GM23338 (cell line): ENCODE results near the gene PML. TPM values are rescaled to one million over a fixed set of nuclear protein-coding genes. Genes with fewer than 3 reads are reported as not detected.

ENCODE experiments used
- ATAC-seq: fragments of 200-7000 bp; cut with Tn5 transposase; 3 replicates; pipeline ENCODE4 v1.9.1; 2020
- DNase-seq: peaks from one replicate; pipeline ENCODE4 v3.0.0-alpha.2; 2015; ENCODE audit warnings: low spot score
- H2AFZ ChIP-seq: fragments of 200-600 bp; sonication (generic); 2 replicates; pipeline ENCODE4 v1.8.0; 2016; ENCODE audit warnings: antibody characterized with exemption, mild to moderate bottlenecking, moderate library complexity
- H3F3A ChIP-seq: fragments of 200-600 bp; sonication (generic); replicated peaks from 2 replicates; pipeline ENCODE4 v1.8.0; 2017; ENCODE audit warnings: antibody characterized with exemption, mixed run types, low read depth
- H3K27ac ChIP-seq: fragments of 200-600 bp; sonication (generic); 2 replicates; pipeline ENCODE4 v1.6.1; 2016; ENCODE audit warnings: low read depth
- H3K27me3 ChIP-seq: fragments of 200-600 bp; sonication (generic); 2 replicates; pipeline ENCODE4 v1.8.0; 2016; ENCODE audit warnings: mild to moderate bottlenecking, mixed run types, moderate library complexity; ENCODE audit not compliant: insufficient read depth
- H3K36me3 ChIP-seq: fragments of 200-600 bp; sonication (generic); 2 replicates; pipeline ENCODE4 v1.8.0; 2016; ENCODE audit warnings: mild to moderate bottlenecking; ENCODE audit not compliant: insufficient read depth
- H3K4me1 ChIP-seq: fragments of 200-600 bp; sonication (generic); 2 replicates; pipeline ENCODE4 v1.8.0; 2016; ENCODE audit warnings: mild to moderate bottlenecking, moderate library complexity; ENCODE audit not compliant: insufficient read depth
- H3K4me2 ChIP-seq: fragments of 200-600 bp; sonication (generic); 2 replicates; pipeline ENCODE4 v1.7.1; 2017; ENCODE audit warnings: mixed run types
- H3K4me3 ChIP-seq: fragments of 200-600 bp; sonication (generic); 2 replicates; pipeline ENCODE4 v1.6.1; 2016; ENCODE audit warnings: mixed run types
- H3K79me2 ChIP-seq: fragments of 200-600 bp; sonication (generic); replicated peaks from 2 replicates; pipeline ENCODE4 v1.8.0; 2017; ENCODE audit warnings: mild to moderate bottlenecking; ENCODE audit not compliant: insufficient read depth
- H3K9me2 ChIP-seq: fragments of 200-600 bp; sonication (generic); 2 replicates; pipeline ENCODE4 v1.8.0; 2017; ENCODE audit not compliant: insufficient read depth
- H4K20me1 ChIP-seq: fragments of 200-600 bp; sonication (generic); replicated peaks from 2 replicates; pipeline ENCODE4 v1.8.0; 2017; ENCODE audit warnings: mild to moderate bottlenecking; ENCODE audit not compliant: insufficient read depth
- H3K27ac Mint-ChIP-seq: 2 replicates; pipeline ENCODE4 v1.8.0; 2020; ENCODE audit warnings: inconsistent platforms, mild to moderate bottlenecking, moderate library complexity, mixed read lengths
- H3K27me3 Mint-ChIP-seq: 3 replicates; pipeline ENCODE4 v1.8.0; 2022; ENCODE audit warnings: low read depth, mild to moderate bottlenecking, moderate library complexity, mixed read lengths, inconsistent platforms; ENCODE audit not compliant: insufficient read depth, poor library complexity
- H3K36me3 Mint-ChIP-seq: 3 replicates; pipeline ENCODE4 v1.8.0; 2021; ENCODE audit warnings: low read depth, mild to moderate bottlenecking, inconsistent platforms, moderate library complexity, mixed read lengths
- H3K4me1 Mint-ChIP-seq: 3 replicates; pipeline ENCODE4 v1.8.0; 2020; ENCODE audit warnings: mild to moderate bottlenecking, inconsistent platforms, mixed read lengths
- H3K4me3 Mint-ChIP-seq: 3 replicates; pipeline ENCODE4 v1.8.0; 2021; ENCODE audit warnings: moderate library complexity, mild to moderate bottlenecking, inconsistent platforms, mixed read lengths
- H3K9me3 Mint-ChIP-seq: 3 replicates; pipeline ENCODE4 v1.8.0; 2020; ENCODE audit warnings: moderate library complexity, mild to moderate bottlenecking, inconsistent platforms, mixed read lengths
- CREB1 ChIP-seq: fragments of 250-450 bp; sonication (Bioruptor Pico); IDR thresholded peaks from 2 replicates; pipeline ENCODE4 v1.5.0; 2020; ENCODE audit warnings: low read depth, mild to moderate bottlenecking, moderate library complexity
- JUNB ChIP-seq: IDR thresholded peaks from one replicate; pipeline ENCODE4 v1.6.1; 2016; ENCODE audit warnings: antibody characterized with exemption; ENCODE audit not compliant: unreplicated experiment
- POLR2AphosphoS5 ChIP-seq: IDR thresholded peaks from 2 replicates; pipeline ENCODE4 v1.6.1; 2016; ENCODE audit warnings: antibody characterized with exemption, low read depth
- REST ChIP-seq: IDR thresholded peaks from one replicate; pipeline ENCODE4 v1.6.1; 2018; ENCODE audit warnings: antibody characterized with exemption; ENCODE audit not compliant: unreplicated experiment
- STAT1 ChIP-seq: IDR thresholded peaks from one replicate; pipeline ENCODE4 v1.6.1; 2016; ENCODE audit warnings: antibody characterized with exemption; ENCODE audit not compliant: unreplicated experiment
- ZNF114 ChIP-seq: fragments of 250-450 bp; sonication (Bioruptor Pico); IDR thresholded peaks from 2 replicates; pipeline ENCODE4 v1.5.0; 2020; ENCODE audit warnings: mild to moderate bottlenecking, moderate library complexity
- ZNF331 ChIP-seq: fragments of 250-450 bp; sonication (Bioruptor Pico); IDR thresholded peaks from 2 replicates; pipeline ENCODE4 v1.5.0; 2020; ENCODE audit warnings: low read depth, mild to moderate bottlenecking, moderate library complexity
- ZNF462 ChIP-seq: fragments of 250-450 bp; sonication (Bioruptor Pico); IDR thresholded peaks from 2 replicates; pipeline ENCODE4 v1.5.0; 2020; ENCODE audit warnings: mild to moderate bottlenecking, moderate library complexity
- polyA plus RNA-seq: library from polyadenylated mRNA; unstranded; fragments of >200 nt; fragmentation: Nextera tagmentation; extraction: Ambion mirVana; gene quantifications from 2 replicates; pipeline ENCODE4 v1.2.1, GENCODE V29; 2016
- total RNA-seq: library from RNA; depleted of rRNA; stranded (reverse); fragments of >200 nt; shearing (Covaris generic); gene quantifications from 2 replicates; pipeline ENCODE4 v1.2.3, GENCODE V29; 2014
- TF ChIP-seq, protein P1 (sequence below), 2 experiments: fragments of 200-600 bp in 1 of 2; sonication (generic) in 1 of 2; conservative IDR thresholded peaks; 2 replicates each; pipeline versions ENCODE4 v1.5.1 to v1.6.1; 2016 to 2017; ENCODE audit warnings: antibody characterized with exemption in 2 of 2, low read depth in 2 of 2, mild to moderate bottlenecking in 2 of 2, moderate library complexity in 1 of 2

Gene PML
- total and polyA plus RNA-seq, 2 experiments from 2014 or later: 19.0 to 73.1 TPM

GRCh38 chr15:73946795-73947370 lies 47.6 kb upstream of the PML start (continued):
- TF ChIP-seq ZNF462 (CRISPR knock-in tag): no peak
- no peak for TF ChIP-seq ZNF331 (CRISPR knock-in tag)
- TF ChIP-seq JUNB: no peak
- TF ChIP-seq, protein P1, sequence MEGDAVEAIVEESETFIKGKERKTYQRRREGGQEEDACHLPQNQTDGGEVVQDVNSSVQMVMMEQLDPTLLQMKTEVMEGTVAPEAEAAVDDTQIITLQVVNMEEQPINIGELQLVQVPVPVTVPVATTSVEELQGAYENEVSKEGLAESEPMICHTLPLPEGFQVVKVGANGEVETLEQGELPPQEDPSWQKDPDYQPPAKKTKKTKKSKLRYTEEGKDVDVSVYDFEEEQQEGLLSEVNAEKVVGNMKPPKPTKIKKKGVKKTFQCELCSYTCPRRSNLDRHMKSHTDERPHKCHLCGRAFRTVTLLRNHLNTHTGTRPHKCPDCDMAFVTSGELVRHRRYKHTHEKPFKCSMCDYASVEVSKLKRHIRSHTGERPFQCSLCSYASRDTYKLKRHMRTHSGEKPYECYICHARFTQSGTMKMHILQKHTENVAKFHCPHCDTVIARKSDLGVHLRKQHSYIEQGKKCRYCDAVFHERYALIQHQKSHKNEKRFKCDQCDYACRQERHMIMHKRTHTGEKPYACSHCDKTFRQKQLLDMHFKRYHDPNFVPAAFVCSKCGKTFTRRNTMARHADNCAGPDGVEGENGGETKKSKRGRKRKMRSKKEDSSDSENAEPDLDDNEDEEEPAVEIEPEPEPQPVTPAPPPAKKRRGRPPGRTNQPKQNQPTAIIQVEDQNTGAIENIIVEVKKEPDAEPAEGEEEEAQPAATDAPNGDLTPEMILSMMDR (conservative IDR thresholded peaks at IDR 0.05; ENCODE audit: low read depth in 2 of 2): no peak

- no peaks in the 10 kb centered on the region for H3K27me3 ChIP-seq
- no peak overlapping the region for H3K27ac Mint-ChIP-seq
- no peak overlapping the region for H2AFZ ChIP-seq
- H3K4me3 ChIP-seq: no peak overlapping the region
- H3K36me3 Mint-ChIP-seq: no peaks in the 10 kb centered on the region; the same call in 2 of the 3 replicates
- DNase-seq: no peak
- no peaks in the 10 kb centered on the region for H4K20me1 ChIP-seq
- peaks cover 4% of the 10 kb centered on the region; the same call in 1 of the 2 replicates for H3K4me1 ChIP-seq
- H3K27ac ChIP-seq: no peak overlapping the region
- H3K9me3 Mint-ChIP-seq: no peaks in the 10 kb centered on the region
- peaks cover 19% of the 10 kb centered on the region for H3K27me3 Mint-ChIP-seq
- no peaks in the 10 kb centered on the region for H3K36me3 ChIP-seq
- H3K79me2 ChIP-seq: no peaks in the 10 kb centered on the region
- no peak for ATAC-seq
- no peak overlapping the region for H3K4me2 ChIP-seq
- no peaks in the 10 kb centered on the region for H3F3A ChIP-seq
- H3K9me2 ChIP-seq: no peaks in the 10 kb centered on the region
- no peak overlapping the region for H3K4me3 Mint-ChIP-seq
- peaks cover 13% of the 10 kb centered on the region for H3K4me1 Mint-ChIP-seq
- TF ChIP-seq, protein P1 (conservative IDR thresholded peaks at IDR 0.05; ENCODE audit: low read depth in 2 of 2): no peak
- no peak for TF ChIP-seq POLR2AphosphoS5
- TF ChIP-seq REST: no peak
- TF ChIP-seq JUNB: no peak
- no peak for TF ChIP-seq ZNF114 (CRISPR knock-in tag)
- no peak for TF ChIP-seq STAT1
- no peak for TF ChIP-seq CREB1
Measured at GRCh38 chr15:73947651-73948050, 46.9 kb upstream of the PML start.
